ENCODE results near the gene BCL2L1. TPM values are rescaled to one million over a fixed set of nuclear protein-coding genes. Genes with fewer than 3 reads are reported as not detected.
A peak's percentile ranks its signal among the peaks of the same experiment; 100 is the strongest.

Gene BCL2L1
- polyA plus RNA-seq, 1 of the 3 experiments (the other 2 are of a cell fraction), result 99.9 TPM

- H3K27me3 ChIP-seq (ENCODE audit: insufficient read depth), result no peaks in the 10 kb centered on the region
- 66% methylated on average over 12 of the region's 12 CpGs for WGBS (ENCODE audit: low lambda C conversion rate)
- 0 out of 2 replicates have a peak, but pooled peaks cover 4% of the 10 kb centered on the region for H4K20me1 ChIP-seq (ENCODE audit: insufficient read depth)
- H3K9me3 ChIP-seq, result no peaks in the 10 kb centered on the region
- no peaks in the 10 kb centered on the region for H3K9me2 ChIP-seq
- peaks cover 42% of the 10 kb centered on the region for H3F3A ChIP-seq (replicated peaks; ENCODE audit: insufficient read depth)
- H3K4me3 ChIP-seq (ENCODE audit: low read depth in 2 of 2, low read length in 1 of 2), result no peak overlapping the region
- H2AFZ ChIP-seq (ENCODE audit: low read depth), result no peak overlapping the region
- DNase-seq, result no peak
- POLR2A ChIA-PET, result no interaction called here
- CTCF ChIA-PET, result interaction anchor here (0.8 to 2.7 kb wide), 4 partner anchors 28 to 133 kb away, joined by 3 to 8 read pairs (median 4); no protein-coding TSS in a partner anchor
- H3K79me2 ChIP-seq (ENCODE audit: insufficient read depth), result peaks cover 97% of the 10 kb centered on the region
- peak overlapping the region in 1 of 2 experiments; percentile 92; a peak in 2 of 4 replicates for H3K27ac ChIP-seq (ENCODE audit: low read depth in 2 of 2, low read length in 1 of 2)
- H3K4me2 ChIP-seq, result peak overlapping the region; percentile 17
- peak overlapping the region; percentile 11; the same call in 1 of the 2 replicates for H3K9ac ChIP-seq
- H3K36me3 ChIP-seq (replicated peaks in 1 of 2; ENCODE audit: control insufficient read depth in 1 of 2, insufficient read depth in 2 of 2, low read length in 1 of 2), result peaks cover 0 to 44% of the 10 kb centered on the region in 2 experiments
- H3K4me1 ChIP-seq (ENCODE audit: control insufficient read depth in 1 of 2, insufficient read depth in 2 of 2, low read depth in 1 of 2, low read length in 1 of 2), result peaks cover 3 to 52% of the 10 kb centered on the region in 2 experiments; a peak in 3 of 4 replicates
- no peak for TF ChIP-seq GABPA (IDR thresholded peaks at IDR 0.05; ENCODE audit: low read depth)
- no peak for TF ChIP-seq RAD21 (IDR thresholded peaks at IDR 0.05; ENCODE audit: low read length)
- no peak for TF ChIP-seq RFX5 (IDR thresholded peaks at IDR 0.05; ENCODE audit: low read length)
- no peak for TF ChIP-seq SMC3 (IDR thresholded peaks at IDR 0.05; ENCODE audit: low read depth, low read length)
- no peak for TF ChIP-seq NFIC (IDR thresholded peaks at IDR 0.05; ENCODE audit: borderline replicate concordance)
- TF ChIP-seq FOXJ3 (CRISPR knock-in tag; IDR thresholded peaks at IDR 0.05), result no peak
- TF ChIP-seq POLR2AphosphoS5 (IDR thresholded peaks at IDR 0.05; ENCODE audit: low read depth, low read length), result no peak
- peak; percentile 31; the same call in 1 of the 2 replicates for TF ChIP-seq MAX (IDR thresholded peaks at IDR 0.05; ENCODE audit: low read depth)
- TF ChIP-seq SIN3A (IDR thresholded peaks at IDR 0.05; ENCODE audit: borderline replicate concordance, low read depth, low read length), result no peak
- no peak for TF ChIP-seq MXI1 (IDR thresholded peaks at IDR 0.05; ENCODE audit: low read depth, low read length)
- no peak for TF ChIP-seq IRF3 (IDR thresholded peaks at IDR 0.05; ENCODE audit: low read depth, low read length)
- TF ChIP-seq YY1 (IDR thresholded peaks at IDR 0.05; ENCODE audit: low read depth), result no peak
- TF ChIP-seq USF1 (IDR thresholded peaks at IDR 0.05; ENCODE audit: borderline replicate concordance, low read depth), result no peak
- TF ChIP-seq TAF1 (IDR thresholded peaks at IDR 0.05; ENCODE audit: borderline replicate concordance, low read depth, low read length), result no peak
- no peak for TF ChIP-seq USF2 (IDR thresholded peaks at IDR 0.05; ENCODE audit: borderline replicate concordance, low read depth, low read length)
- no peak for TF ChIP-seq NRF1 (IDR thresholded peaks at IDR 0.05; ENCODE audit: low read depth, low read length)
- no peak for TF ChIP-seq CHD2 (IDR thresholded peaks at IDR 0.05; ENCODE audit: low read length, partially characterized antibody)
- peak; percentile 74 for TF ChIP-seq JUND (IDR thresholded peaks at IDR 0.05)
- TF ChIP-seq REST (IDR thresholded peaks at IDR 0.05; ENCODE audit: low read depth, low read length), result no peak
- no peak for TF ChIP-seq CTCF (IDR thresholded peaks at IDR 0.05)
- TF ChIP-seq EP300 (IDR thresholded peaks at IDR 0.05; ENCODE audit: borderline replicate concordance in 1 of 2, low read depth in 1 of 2, low read length in 1 of 2), result peak in 1 of 2 experiments; percentile 71; a peak in 1 of 4 replicates
- peak; percentile 95 for TF ChIP-seq RXRA (IDR thresholded peaks at IDR 0.05; ENCODE audit: borderline replicate concordance, low read depth)
- TF ChIP-seq FOXM1 (IDR thresholded peaks at IDR 0.05; ENCODE audit: low read depth), result no peak
Measured at GRCh38 chr20:31695849-31696804, 26.5 kb downstream of the BCL2L1 start.

Measured in SK-N-SH (cell line).